HT-29 (cell line): ENCODE measurements around the gene STRIT1. TPM values are rescaled to one million over a fixed set of nuclear protein-coding genes. Genes with fewer than 3 reads are reported as not detected.

Experiments used
- DNase-seq: peaks from one replicate; pipeline ENCODE4 v3.0.0-alpha.2; 2015; ENCODE audit warnings: low spot score
- total RNA-seq: library from RNA; depleted of rRNA; stranded (reverse); fragments of >200 nt; shearing (Covaris generic); gene quantifications from 2 replicates; pipeline ENCODE4 v1.2.3, GENCODE V29; 2014; rRNA removed

STRIT1 gene
- not detected in 2 replicates for total RNA-seq

GRCh38 chr3:155293516-155293915 is at the start of gene STRIT1:
TSS of gene STRIT1 (minus strand) at chr3:155293683.
- no peak for DNase-seq

- DNase-seq = no peak
Observed at GRCh38 chr3:155342344-155342743, 48.9 kb upstream of the STRIT1 start.

GRCh38 chr3:155339052-155339451 is 45.6 kb upstream of the STRIT1 start:
- DNase-seq = no peak

GRCh38 chr3:155335724-155336354 is 42.4 kb upstream of the STRIT1 start:
- no peak for DNase-seq

- no peak for DNase-seq
Observed at GRCh38 chr3:155334914-155335723, 41.6 kb upstream of the STRIT1 start.

- no peak for DNase-seq
Observed at GRCh38 chr3:155334215-155334913, 40.9 kb upstream of the STRIT1 start.

- no peak for DNase-seq
Observed at GRCh38 chr3:155332716-155333115, 39.2 kb upstream of the STRIT1 start.

GRCh38 chr3:155331078-155331477 is 37.6 kb upstream of the STRIT1 start:
- no peak for DNase-seq

GRCh38 chr3:155330370-155330769 is 36.9 kb upstream of the STRIT1 start:
- no peak for DNase-seq

GRCh38 chr3:155329513-155330048 is 36.1 kb upstream of the STRIT1 start:
- no peak for DNase-seq

- no peak for DNase-seq
Observed at GRCh38 chr3:155327871-155328270, 34.4 kb upstream of the STRIT1 start.

GRCh38 chr3:155327430-155327829 is 33.9 kb upstream of the STRIT1 start:
- no peak for DNase-seq

GRCh38 chr3:155326901-155327300 is 33.4 kb upstream of the STRIT1 start:
- no peak for DNase-seq

GRCh38 chr3:155326244-155326643 is 32.8 kb upstream of the STRIT1 start:
- DNase-seq = no peak

- DNase-seq = no peak
Observed at GRCh38 chr3:155325263-155325835, 31.9 kb upstream of the STRIT1 start.

- peak; percentile 89 for DNase-seq
Observed at GRCh38 chr3:155323063-155323666, 29.7 kb upstream of the STRIT1 start.

GRCh38 chr3:155321418-155321817 is 27.9 kb upstream of the STRIT1 start:
- DNase-seq = peak; percentile 24

GRCh38 chr3:155320934-155321333 is 27.5 kb upstream of the STRIT1 start:
- no peak for DNase-seq

GRCh38 chr3:155318740-155319139 is 25.3 kb upstream of the STRIT1 start:
- DNase-seq = no peak

- no peak for DNase-seq
Observed at GRCh38 chr3:155317211-155317610, 23.7 kb upstream of the STRIT1 start.

GRCh38 chr3:155316426-155316825 is 22.9 kb upstream of the STRIT1 start:
- no peak for DNase-seq
